ENCODE data around the gene PCMTD2.

- TF ChIP-seq HNRNPK (IDR thresholded peaks at IDR 0.05; ENCODE audit: low read depth, low read length, poor library complexity, severe bottlenecking) (no peak), ZNF430 (CRISPR knock-in tag; IDR thresholded peaks at IDR 0.05) (no peak), ZNF274 (CRISPR knock-in tag; IDR thresholded peaks at IDR 0.05) (no peak)
- TF ChIP-seq, protein P1, sequence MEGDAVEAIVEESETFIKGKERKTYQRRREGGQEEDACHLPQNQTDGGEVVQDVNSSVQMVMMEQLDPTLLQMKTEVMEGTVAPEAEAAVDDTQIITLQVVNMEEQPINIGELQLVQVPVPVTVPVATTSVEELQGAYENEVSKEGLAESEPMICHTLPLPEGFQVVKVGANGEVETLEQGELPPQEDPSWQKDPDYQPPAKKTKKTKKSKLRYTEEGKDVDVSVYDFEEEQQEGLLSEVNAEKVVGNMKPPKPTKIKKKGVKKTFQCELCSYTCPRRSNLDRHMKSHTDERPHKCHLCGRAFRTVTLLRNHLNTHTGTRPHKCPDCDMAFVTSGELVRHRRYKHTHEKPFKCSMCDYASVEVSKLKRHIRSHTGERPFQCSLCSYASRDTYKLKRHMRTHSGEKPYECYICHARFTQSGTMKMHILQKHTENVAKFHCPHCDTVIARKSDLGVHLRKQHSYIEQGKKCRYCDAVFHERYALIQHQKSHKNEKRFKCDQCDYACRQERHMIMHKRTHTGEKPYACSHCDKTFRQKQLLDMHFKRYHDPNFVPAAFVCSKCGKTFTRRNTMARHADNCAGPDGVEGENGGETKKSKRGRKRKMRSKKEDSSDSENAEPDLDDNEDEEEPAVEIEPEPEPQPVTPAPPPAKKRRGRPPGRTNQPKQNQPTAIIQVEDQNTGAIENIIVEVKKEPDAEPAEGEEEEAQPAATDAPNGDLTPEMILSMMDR (CRISPR knock-in tag; IDR thresholded peaks at IDR 0.05), result no peak
Measured at GRCh38 chr20:64271636-64272035, 16.1 kb downstream of the PCMTD2 start.
